Chondrocyte (in vitro differentiated cells): ENCODE measurements around the gene EPB41L1. TPM values are rescaled to one million over a fixed set of nuclear protein-coding genes. Genes with fewer than 3 reads are reported as not detected.

Experiments
- DNase-seq: peaks from one replicate; pipeline ENCODE4 v3.0.0; 2021; ENCODE audit warnings: mixed read lengths, low spot score
- H3K27ac Mint-ChIP-seq: one replicate; pipeline ENCODE4 v1.8.0; 2021; ENCODE audit warnings: mild to moderate bottlenecking, moderate library complexity, mixed read lengths; ENCODE audit not compliant: unreplicated experiment
- H3K27me3 Mint-ChIP-seq: 2 replicates; pipeline ENCODE4 v1.8.0; 2021; ENCODE audit warnings: low read depth, mixed read lengths
- H3K36me3 Mint-ChIP-seq: 2 replicates; pipeline ENCODE4 v1.8.0; 2021; ENCODE audit warnings: low read depth, mixed read lengths
- H3K4me1 Mint-ChIP-seq: 2 replicates; pipeline ENCODE4 v1.8.0; 2021; ENCODE audit warnings: low read depth, mild to moderate bottlenecking, mixed read lengths
- H3K4me3 Mint-ChIP-seq: one replicate; pipeline ENCODE4 v1.8.0; 2021; ENCODE audit warnings: mild to moderate bottlenecking, moderate library complexity, mixed read lengths; ENCODE audit not compliant: unreplicated experiment
- H3K9me3 Mint-ChIP-seq: 2 replicates; pipeline ENCODE4 v1.8.0; 2021; ENCODE audit warnings: low read depth, mixed read lengths
- total RNA-seq: library from RNA; stranded (reverse); gene quantifications from 3 replicates; pipeline ENCODE4 v1.2.1, GENCODE V29; 2021
- TF ChIP-seq, protein P1 (sequence below): fragments of 200-600 bp; sonication (generic); IDR thresholded peaks from 2 replicates; pipeline ENCODE4 v1.5.0; 2021; ENCODE audit warnings: antibody characterized with exemption, mild to moderate bottlenecking, moderate library complexity

EPB41L1 gene
- total RNA-seq, 1 donor from 2014 or later: 42.1 TPM

GRCh38 chr20:36159833-36160232, 5.3 kb downstream of the EPB41L1 start:
- peaks cover 20% of the 10 kb centered on the region for H3K4me1 Mint-ChIP-seq
- TF ChIP-seq, protein P1, sequence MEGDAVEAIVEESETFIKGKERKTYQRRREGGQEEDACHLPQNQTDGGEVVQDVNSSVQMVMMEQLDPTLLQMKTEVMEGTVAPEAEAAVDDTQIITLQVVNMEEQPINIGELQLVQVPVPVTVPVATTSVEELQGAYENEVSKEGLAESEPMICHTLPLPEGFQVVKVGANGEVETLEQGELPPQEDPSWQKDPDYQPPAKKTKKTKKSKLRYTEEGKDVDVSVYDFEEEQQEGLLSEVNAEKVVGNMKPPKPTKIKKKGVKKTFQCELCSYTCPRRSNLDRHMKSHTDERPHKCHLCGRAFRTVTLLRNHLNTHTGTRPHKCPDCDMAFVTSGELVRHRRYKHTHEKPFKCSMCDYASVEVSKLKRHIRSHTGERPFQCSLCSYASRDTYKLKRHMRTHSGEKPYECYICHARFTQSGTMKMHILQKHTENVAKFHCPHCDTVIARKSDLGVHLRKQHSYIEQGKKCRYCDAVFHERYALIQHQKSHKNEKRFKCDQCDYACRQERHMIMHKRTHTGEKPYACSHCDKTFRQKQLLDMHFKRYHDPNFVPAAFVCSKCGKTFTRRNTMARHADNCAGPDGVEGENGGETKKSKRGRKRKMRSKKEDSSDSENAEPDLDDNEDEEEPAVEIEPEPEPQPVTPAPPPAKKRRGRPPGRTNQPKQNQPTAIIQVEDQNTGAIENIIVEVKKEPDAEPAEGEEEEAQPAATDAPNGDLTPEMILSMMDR: no peak
- H3K36me3 Mint-ChIP-seq: no peaks in the 10 kb centered on the region
- no peaks in the 10 kb centered on the region for H3K9me3 Mint-ChIP-seq
- no peak for DNase-seq
- H3K4me3 Mint-ChIP-seq: no peak overlapping the region
- H3K27ac Mint-ChIP-seq: no peak overlapping the region
- H3K27me3 Mint-ChIP-seq: no peaks in the 10 kb centered on the region

DNA sequence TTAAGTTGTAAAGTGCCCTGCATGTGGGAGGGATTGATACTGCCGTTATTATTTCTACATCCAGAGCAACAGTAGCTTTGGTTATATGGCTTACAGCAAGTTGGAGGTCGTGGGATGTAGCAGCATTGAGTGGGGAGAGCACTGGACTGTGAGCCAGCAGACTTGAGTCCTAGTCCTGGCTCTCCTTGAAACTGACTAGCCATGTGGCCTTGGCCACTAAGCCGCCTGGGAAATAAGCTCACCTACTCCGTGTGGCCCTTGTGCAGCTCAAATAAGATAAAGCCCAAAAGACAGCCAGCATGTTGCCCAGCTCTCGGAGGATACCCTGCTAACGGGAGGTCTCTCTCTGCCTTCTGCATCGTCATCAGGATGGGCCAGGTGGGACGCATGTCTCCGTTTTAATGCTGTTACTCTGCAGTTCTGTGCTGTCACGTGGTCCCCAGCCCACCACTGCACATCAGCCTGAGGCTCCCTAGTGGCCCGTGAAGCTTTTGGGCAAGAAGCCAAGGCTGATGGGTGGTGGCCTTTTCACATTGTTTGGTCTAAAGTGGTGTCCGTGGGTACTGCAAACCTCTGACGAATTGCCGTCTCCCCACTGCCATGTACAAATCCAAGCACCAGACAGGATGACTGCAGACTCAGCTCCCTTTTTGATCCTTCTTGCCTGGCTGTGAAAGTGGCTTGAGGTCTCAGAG, 7.9 kb downstream of the EPB41L1 start:
- no peaks in the 10 kb centered on the region for H3K36me3 Mint-ChIP-seq
- no peak overlapping the region for H3K27ac Mint-ChIP-seq
- DNase-seq: peak; percentile 67

DNA sequence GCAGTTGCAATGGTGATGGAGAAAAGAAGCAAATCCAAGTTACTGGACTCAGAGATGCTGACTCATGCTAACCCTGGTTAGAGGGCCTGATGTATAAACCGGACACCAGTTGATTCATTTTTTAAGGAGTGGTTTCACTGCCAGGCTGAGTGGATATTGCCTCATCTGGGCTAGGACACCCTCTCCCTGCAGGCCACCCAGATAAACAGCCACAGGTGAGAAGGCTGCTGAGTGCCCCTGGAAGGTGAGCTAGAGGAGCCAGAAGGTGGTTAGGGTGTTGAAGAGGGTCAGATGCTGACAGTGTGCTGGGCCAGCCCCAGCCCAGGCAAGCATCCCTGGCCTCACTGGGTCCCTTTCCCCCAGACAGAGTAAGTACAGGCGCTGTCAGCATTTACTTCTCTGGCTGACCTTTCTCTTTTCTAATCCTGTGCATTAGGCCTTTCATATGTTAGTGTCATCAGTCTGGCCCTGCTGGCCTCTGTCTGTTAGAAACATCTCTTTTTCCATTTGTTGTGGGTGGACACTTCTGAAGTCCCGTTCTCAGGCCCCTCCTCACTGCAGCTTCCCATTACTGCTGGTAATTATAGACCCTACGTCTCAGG, 13.5 kb downstream of the EPB41L1 start:
- H3K4me3 Mint-ChIP-seq: no peak overlapping the region
- no peak for DNase-seq
- H3K27me3 Mint-ChIP-seq: no peaks in the 10 kb centered on the region
- H3K27ac Mint-ChIP-seq: no peak overlapping the region
- H3K36me3 Mint-ChIP-seq: no peaks in the 10 kb centered on the region
- H3K9me3 Mint-ChIP-seq: no peaks in the 10 kb centered on the region
- H3K4me1 Mint-ChIP-seq: peaks cover 9% of the 10 kb centered on the region
- TF ChIP-seq, protein P1: no peak

More for the DNA sequence above, 7.9 kb downstream of the EPB41L1 start:
- no peaks in the 10 kb centered on the region for H3K27me3 Mint-ChIP-seq
- H3K9me3 Mint-ChIP-seq: no peaks in the 10 kb centered on the region
- no peak overlapping the region for H3K4me3 Mint-ChIP-seq
- peaks cover 8% of the 10 kb centered on the region for H3K4me1 Mint-ChIP-seq
- TF ChIP-seq, protein P1: no peak

DNA sequence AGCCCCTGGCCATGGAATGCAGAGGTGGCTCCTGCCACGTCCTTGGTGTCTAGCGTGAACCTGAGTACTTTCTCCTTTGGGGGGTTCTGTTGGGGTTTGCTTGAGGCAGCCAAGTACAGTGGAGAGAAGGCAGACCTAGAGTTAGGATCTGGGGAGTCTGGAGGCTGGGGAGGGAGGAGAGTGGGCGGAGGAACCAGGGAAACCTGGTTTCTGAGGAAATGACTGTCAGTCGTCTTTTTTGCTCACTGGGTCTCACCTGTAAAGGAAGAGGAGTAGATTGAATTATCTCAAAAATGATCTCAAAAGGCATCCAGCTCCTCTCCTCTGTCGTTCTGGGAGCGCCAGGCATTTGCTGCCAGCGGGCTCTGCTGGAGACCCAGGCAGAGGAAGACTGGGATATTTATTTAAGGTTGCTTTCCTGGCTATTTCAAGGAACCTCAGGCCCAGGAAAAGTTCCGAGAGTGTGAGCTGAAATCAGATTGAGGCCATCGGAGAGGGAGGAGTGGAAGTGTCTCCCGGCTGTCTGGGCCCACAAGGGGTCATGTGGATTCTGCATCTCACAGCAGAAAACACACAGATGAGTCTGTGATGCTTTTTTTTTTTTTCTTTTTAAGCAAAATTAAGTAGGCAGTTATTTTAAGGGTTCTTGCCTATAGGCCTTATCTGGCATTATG, 16.1 kb downstream of the EPB41L1 start:
- H3K4me1 Mint-ChIP-seq: peaks cover 17% of the 10 kb centered on the region
- H3K27ac Mint-ChIP-seq: no peak overlapping the region
- TF ChIP-seq, protein P1: no peak
- H3K27me3 Mint-ChIP-seq: no peaks in the 10 kb centered on the region
- H3K9me3 Mint-ChIP-seq: no peaks in the 10 kb centered on the region
- H3K4me3 Mint-ChIP-seq: no peak overlapping the region
- H3K36me3 Mint-ChIP-seq: peaks cover 4% of the 10 kb centered on the region
- DNase-seq: no peak

- H3K27ac Mint-ChIP-seq: no peak overlapping the region
- no peak overlapping the region for H3K4me3 Mint-ChIP-seq
- H3K27me3 Mint-ChIP-seq: no peaks in the 10 kb centered on the region
- peaks cover 6% of the 10 kb centered on the region for H3K36me3 Mint-ChIP-seq
- H3K4me1 Mint-ChIP-seq: peaks cover 17% of the 10 kb centered on the region
- DNase-seq: no peak
- TF ChIP-seq, protein P1: no peak
- H3K9me3 Mint-ChIP-seq: no peaks in the 10 kb centered on the region
These were observed 19.0 kb downstream of the EPB41L1 start for GRCh38 chr20:36173451-36173933.
